Stimulated activated naive CD4-positive, alpha-beta T cell treated with Interleukin-2 at 50 U/mL for 16 hours (primary cell): ENCODE data around the gene PELI2.

Experiments
- DNase-seq: peaks from one replicate; lab custom pipeline; 2025; lab: John Stamatoyannopoulos, UW

PELI2 gene

DNA sequence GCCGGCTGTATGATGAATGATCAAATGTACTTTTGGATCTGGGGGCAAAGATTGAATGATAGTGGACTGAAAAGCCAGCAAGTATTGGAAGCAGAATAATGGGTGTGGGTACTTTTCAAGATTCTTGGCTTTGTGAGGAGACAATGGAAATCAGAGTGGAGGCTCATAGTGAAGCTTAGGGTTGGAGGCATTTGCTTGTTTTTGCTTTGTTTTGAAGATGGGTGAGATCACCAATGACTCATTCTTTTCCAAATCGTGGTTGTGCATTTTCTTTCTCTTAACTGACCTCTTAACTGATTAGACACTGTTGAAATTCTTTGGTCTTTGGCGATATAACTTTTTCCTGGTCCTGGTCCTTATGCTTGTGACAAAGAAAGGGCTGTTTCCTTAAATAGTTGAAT is 54.4 kb downstream of the PELI2 start:
- no peak for DNase-seq

DNA sequence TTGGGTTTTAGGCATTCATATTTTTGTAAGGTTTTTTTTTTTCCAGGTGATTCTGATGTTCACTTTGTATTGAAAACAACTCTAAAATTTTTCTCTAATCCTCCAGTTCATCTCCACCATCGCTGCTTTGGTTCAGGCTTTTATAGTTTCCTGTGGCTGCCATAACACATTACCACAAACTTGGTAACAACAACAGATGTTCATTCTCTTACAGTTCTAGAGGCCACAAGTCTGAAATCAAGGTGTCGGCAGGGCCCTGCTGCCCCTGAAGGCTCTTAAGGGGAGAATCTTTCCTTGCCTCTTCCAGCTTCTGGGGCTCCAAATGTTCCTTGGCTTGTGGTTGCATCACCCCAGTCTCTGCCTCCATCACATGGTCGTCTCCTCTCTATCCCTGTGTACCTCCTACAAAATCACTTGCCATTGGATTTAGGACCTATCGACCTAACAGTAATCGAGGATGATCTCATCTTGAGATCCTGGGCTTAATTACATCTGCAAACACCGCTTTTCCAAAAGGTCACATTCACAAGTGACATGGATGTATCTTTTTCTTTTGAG is 55.2 kb downstream of the PELI2 start:
- DNase-seq: no peak

DNA sequence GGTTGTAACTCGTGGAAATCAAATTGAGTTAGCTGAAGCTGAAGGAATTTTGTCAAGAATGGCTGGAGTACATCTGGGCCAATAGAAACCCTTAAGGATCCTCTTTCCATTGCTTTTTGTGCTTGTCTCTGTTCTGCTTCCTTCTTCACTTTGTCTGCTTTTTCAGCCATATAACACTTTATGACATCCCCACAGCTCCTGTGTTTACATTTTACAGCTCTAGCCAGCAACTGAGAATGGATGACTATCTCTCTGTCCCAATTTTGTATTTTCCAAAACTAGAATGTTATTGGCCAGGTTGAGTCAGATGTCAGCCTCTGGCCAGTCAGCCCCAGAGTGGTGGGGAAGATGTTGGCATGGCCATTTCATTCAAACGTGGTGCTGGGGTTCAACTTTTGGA is 57.6 kb downstream of the PELI2 start:
- DNase-seq: no peak

DNA sequence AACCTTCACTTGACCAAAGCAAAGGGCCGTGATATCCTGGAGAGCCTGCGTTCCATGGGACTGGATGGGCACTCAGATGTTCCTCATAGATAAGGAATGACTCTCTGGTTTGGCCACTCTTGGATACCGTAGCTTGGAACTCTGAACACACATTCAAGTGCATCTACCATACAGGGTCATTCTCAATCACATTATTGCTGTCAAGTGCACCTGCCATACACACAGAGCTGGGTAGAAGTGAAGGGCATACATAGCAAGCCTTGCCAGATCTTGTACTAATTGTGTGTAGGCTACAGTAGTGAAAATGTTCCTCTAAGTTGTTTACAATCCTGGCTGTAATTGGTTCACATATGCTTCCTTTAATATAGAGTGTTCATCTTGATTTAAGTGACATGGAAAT is 58.3 kb downstream of the PELI2 start:
- DNase-seq: no peak

DNA sequence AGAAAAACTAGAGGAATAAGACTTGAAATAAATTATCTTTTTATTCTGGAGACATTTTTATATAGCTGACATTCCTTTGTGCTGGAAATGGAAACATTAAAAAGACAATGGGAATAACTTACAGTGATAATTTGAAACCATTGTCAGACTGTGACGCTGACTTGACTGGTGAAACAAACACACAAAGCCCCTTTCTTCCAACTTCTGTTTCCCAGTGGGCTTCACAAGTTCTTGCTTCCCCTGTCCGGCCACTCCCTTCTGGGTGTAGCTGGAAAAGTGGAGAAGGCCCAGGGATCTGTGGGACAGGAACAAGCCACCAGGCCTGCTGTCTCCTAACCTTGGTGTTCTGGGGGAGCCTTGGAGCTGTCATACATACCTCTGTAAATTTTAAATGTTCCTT is 58.8 kb downstream of the PELI2 start:
- DNase-seq: no peak

DNA sequence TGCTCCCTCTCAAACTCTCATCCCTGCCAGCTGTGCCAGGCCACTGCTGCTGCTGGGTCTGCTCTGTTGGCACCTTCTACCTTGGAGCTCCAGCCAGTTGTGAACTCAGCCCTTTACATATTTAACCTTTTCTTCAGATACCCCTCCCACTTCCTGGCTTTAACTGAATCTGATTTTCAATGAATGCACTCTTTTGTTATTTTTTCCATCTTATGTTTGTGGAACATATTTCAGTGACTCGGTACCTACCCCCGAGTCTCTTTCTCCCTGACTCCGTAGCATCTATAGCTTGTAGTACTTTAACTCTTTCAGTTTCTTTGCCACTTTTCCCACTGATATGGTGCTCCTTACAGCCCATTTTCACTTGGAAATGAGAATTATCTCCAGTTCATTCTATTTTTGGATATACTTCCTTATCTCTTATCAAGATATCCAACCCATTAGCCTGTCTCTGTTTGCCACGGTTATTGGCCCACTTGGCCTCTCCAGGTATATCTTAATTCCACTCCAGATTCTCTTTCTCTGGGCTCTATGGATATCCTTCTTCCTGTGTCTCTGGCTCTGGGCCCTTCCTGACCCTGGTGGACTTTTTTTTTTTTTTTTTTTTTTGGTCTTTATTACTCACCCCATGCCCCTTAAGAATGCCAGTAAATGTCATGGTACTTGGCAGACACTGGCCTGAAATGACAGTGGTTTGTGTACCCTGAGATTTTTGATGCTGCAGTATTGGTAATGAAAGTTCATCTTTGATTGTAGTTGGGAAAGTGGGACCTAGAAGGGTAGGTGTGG is 62.7 kb downstream of the PELI2 start:
- DNase-seq: no peak

DNA sequence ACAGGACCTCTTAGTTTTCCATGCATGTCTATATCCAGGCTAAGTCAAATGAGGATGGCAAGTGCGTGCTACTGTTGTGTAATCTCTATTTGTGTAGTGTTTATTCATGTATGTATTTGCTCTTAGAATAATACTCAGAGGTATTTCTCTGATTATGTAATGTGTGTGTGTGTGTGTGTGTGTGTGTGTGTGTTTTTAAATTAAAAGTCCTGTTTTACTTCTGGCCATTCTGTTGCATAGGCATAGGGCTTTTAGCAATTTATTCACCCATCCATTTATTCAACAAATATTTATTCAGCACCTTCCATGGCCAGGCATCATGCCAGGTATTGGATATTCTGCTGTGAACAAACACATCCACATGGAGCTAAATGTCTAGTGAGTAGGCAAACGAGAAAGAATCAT is 63.5 kb downstream of the PELI2 start:
- DNase-seq: no peak

DNA sequence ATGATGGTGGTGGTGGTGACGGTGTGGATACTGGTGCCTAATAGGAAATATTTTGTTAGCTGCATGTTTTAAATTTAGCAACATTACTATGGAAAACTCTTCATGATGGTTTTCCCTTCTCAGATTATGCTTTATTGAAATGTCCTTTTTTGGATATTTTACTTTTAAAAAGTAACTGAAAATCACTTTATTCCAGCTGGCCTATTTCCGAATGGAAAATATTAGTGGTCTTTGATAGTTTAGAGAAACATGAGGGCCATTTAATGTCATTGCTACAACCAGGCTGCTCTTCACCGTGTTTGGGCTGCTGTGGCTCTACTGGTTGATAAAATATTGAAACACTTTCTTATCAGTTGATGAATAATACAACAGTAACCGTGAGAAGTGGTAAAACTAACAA is 64.2 kb downstream of the PELI2 start:
- DNase-seq: no peak

DNA sequence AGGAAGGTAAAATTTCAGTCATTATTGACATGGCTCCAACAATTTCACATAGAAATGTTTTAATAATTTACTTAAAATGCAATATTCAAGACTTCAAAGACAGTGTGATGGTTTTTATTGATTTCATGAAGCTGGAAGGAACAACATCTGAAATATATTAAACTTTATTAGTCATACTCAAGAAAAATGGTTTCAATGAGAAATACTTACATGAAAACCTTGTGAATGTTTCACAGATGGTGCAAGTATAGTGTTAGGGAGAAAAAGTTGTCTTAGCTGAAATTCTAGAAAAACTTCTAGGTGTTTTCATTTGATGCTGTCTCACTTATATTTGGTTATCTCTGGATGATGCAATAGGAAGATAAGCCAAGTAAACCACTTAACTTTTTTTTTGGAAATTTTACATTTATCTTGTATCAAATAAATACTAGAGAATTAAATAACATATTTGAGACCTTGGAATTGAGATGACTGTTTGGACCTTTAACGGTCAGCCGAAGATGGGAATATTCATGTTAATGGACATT is 65.5 kb downstream of the PELI2 start:
- no peak for DNase-seq

DNA sequence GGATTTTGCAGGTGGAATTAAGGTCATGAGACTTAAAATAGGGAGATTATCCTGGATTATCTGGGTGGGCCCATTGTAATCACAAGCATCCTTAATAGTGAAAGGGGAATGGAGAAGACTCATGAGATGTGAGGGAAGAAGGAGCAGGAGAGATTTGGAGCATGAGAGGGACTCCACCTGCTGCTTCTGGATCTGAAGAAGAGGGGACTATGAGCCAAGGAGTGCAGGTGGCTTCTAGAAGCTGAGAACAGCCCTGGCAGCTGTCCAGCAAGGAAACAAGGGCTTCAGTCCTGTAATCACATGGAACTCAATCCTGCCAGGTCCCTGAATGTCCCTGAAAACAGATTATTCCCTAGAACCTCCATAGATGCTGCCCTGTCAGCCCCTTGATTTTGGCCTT is 67.8 kb downstream of the PELI2 start:
- no peak for DNase-seq

DNA sequence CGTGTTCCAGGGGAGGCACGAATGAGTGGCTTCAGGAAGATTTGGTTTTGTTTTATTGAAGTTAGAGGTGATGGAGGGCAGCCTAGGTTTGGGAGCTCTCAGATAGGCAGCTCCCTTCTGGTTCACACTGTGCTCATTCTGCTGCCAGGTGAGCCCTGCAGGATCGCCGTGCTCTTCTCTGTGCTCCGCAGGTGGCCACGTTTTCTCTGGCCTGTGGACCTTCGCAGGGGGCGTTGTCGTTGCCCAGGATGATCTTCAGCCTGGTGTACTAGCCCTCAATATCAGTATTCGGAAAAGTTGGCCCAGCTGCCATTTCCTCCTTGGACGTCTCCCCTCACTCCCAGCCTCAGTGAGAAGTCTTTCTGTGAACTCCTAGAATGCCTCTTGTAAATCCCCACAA is 69.5 kb downstream of the PELI2 start:
- no peak for DNase-seq

DNA sequence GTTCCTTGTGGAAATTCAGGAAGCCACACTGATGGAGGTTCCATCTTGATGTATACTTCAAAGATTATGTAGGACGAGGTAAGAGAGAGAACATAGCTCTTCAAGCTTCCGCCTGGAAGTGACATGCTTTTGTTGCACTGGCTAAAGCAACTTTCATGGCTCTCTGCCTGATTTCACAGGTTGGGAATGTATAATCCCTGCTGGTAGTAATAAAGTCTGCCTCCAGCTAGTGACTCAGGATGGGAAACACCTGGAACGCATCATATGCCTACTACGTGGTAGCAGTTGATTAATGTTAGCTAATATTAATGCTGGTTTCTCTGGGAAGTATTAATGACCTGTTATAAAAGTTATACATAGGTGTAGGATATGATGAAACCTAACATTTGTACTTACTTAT is 71.1 kb downstream of the PELI2 start:
- DNase-seq: no peak

DNA sequence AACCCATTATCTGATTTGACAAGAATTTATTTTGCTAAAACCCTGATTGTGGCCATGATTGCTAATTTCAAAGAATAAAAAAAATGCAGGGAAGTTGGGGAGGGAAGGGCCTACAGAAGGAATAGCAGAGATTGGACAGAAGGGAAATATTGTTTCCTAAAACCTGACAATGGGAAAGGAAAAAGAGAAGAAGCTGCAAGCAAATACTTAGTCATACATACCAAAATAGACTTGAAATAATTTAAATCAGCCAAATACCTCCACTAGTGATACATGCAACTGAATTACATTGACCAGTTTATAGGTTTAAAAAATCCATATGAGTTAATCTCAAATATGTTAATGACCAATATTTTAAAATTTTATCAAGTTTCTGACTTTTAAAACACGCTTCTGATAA is 75.1 kb downstream of the PELI2 start:
- no peak for DNase-seq

DNA sequence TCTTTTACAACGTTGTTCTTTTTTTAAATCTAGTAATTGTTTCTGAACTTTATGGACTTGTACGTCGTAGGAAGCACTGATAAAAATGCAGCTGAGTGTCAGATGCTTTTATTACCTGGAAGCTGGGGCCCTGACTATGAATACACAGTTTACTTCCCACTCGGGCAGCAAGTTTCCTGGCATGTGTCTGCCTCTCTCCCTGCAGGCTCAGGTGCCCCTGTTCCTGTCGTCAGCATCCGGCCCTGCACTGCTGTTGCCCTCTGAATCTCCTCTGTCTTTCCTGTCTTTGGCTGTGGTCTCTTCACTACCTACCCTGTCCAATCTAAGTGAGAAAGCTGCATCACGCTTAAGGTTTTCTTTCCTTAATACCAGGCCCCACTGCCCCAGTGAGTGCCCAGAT is 75.8 kb downstream of the PELI2 start:
- DNase-seq: no peak

DNA sequence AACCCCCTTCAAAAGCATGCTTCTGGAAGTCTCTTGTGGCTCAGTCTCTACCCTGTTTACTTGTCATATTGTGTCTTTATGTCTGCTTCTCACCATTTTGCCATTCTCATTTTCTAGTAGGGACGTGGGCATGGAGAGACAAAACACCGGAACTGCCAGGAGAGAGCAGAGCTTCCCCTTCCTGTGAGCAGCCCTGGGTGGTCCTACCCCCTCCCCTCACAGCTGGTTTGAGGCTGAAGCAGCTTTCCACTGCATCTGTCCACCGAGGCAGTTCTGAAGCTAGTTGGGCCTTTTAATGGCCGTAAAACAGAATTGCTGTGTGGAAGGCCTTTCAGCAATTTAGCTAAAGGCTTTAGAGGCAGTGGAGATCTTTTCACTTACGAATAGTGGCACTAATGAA is 77.0 kb downstream of the PELI2 start:
- DNase-seq: no peak

DNA sequence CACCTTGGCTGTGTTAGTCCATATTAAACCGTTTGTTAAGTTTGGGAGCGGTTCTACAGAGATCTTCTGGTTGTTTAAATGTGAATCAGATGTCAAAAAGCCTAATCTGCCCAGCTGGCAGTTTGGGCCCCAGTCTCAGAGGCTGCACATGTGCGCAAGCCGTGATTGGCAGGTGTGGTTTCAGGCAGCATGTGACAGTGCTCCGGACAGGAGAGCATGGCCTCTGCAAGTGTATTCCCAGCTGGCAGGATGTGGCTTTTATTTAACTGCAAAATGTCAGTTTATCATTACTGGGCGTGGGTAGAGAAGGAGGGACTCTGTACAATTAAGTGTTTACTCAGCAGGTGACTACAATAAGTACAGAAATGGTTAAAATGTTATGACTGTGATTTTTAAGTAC is 77.5 kb downstream of the PELI2 start:
- DNase-seq: no peak

DNA sequence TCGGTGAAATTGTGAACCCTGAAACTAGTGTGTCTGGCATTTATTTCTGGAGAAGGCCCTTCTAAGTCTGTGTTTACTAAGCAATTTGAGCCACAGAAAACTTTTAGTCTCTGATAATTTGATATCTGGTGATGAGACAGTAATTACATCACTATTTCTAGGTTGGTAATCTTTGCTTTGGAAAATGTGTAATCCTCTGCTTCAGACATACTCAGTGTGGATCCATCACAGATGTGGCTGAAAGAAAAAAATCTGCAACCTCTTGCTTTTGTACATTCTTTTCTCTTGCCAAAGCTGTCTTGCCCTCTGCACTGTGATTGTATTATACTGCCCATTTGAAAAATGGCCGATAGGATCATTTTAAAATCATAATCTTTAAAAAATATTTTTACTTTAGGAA is 78.1 kb downstream of the PELI2 start:
- DNase-seq: no peak

DNA sequence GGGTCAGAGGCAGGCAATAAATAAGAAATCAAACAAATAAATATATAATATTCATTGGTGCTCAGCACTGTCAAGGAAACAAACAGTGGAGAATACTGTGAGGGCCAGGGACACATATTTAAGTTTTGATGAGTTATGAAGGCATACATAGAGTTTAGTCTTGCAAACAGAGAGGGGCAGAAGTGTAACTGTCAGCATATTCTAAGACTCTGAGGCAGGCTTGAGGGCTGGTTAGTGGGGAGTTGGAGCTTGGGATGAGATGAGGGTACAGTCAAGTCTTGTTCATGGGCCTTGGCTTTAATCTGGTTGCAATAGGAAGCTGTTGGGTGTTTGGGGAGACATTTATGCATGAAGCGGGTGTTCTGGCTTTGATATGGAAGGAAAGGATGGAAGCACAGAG is 78.9 kb downstream of the PELI2 start:
- no peak for DNase-seq

DNA sequence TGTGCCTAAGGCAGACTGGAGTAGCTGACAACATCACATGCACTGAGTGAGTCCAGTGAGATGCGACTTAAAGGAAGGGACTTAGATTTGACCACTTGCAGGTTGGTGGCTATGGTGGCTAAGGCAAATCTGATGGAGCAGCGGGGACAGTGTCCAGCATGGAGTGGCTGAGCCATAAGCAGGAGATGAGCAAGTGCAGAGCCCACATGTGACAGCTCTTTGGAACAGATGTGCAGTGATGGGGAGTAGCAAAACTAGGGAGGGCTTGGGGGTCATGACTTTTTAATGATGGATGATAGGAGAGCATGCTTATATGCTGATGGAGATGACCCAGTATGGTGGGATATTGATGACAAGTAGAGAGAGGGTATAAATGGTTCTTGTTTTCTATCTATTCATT is 80.2 kb downstream of the PELI2 start:
- no peak for DNase-seq

DNA sequence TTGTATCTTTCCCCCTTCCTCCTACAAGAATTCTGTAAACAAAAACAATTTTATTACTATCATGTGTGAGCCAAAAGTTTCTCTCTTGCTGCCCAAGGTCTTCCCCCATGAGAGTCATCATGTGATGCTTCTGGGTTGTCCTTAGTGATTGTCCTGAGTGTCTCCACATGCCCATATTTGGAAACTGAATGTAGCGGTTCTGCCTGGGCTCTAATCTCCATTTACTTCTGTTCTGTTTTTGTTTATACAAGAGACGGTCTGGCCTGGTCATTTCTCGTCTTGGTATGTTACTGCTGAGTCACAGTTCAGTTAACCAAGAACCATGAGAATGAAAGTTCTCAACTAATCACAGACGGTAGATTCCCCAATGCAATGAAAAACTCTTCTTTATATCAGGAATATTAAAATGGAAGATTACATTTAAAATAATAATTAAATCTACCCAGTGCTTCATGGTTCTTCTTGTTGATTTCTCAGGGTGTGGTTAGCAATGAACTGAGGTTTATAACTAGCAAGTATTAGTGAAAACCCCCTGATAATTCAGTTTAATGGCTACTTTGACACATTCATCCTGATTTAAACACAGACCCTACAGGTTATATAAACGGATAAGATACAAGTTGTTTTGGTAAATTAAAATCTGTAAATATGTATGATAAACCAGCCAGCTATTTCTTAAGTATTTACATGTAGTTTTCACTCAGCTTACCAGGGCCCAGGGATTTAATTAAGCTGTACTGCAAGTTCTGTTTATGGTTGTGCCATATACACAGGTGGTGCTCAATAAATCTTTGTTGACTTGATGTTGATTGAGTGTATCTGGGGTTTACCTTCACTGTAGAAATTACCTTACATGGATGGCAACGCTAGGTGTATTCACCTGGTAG is 81.1 kb downstream of the PELI2 start:
- no peak for DNase-seq

DNA sequence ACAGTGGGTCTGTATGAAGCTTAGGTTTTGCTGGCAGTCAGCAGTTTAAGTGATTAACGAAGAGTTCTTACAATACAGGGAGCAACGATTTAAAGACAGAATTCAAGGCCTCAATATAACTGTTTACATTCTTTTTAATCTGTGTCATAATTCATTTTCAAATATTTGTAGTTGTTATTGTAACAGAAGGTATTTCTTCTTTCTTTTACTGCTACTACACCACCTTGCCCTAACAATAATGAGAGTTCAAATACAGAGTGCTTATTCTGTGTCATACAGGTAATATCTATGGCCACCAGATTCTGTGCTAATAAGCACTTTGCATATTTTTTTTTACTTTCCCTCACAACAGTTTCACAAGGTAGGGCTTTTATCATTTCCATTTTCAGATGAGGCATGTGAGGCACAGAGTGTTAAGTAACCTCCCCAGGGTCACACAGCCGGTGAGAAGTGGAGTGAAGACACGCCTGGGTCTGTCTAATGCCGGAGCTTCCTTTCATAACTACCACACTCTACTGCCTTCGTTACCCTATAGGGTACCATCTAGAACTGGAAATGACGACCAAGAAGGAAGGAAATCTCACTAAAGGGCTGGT is 81.9 kb downstream of the PELI2 start:
- no peak for DNase-seq

DNA sequence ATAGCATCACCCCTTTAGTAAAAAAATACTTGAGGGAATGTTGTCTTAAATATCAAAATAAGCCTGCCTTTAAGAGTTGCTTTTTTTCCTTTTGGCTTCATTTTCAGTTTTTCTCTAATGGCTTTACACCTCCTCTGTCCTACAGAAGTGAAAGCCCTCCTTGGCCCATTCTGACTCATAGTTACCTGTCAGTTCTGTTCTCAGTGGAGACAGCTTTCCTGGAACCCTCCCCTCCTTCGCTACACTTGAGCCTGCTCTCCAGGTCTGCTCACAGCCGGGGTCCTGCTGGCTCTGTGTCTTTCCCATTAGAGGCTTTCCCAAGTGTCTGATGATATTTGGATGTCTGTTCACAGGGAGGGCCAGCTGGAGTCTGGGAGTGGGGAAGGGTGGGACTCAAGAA is 84.0 kb downstream of the PELI2 start:
- DNase-seq: no peak

DNA sequence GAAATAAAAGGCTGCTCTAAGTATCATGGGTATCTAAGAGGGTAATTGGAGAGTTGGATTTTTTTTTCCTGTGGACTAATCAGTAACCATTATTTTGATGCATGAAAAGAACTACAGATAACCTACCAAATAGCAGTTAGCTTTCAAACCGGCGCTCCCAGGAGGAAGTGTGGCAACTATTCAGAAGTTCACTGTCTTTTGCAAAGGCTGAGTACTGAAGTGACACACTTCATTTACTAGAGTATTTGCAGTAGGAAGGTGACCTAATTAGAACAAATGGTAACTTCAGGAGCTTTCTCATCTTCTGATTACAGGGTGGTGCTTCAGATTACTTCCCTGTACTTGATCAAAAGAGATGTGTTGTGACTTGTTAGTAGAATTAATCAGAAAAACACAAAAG is 87.7 kb downstream of the PELI2 start:
- DNase-seq: no peak
